HG03354 (cell line): ENCODE measurements around the gene STRA8.

Experiments
- ATAC-seq: cut with Tn5 transposase; IDR thresholded peaks from one replicate; pipeline ENCODE4 v1.9.1; 2021; ENCODE audit warnings: mild to moderate bottlenecking; ENCODE audit not compliant: unreplicated experiment, poor library complexity, severe bottlenecking

STRA8 gene

GRCh38 chr7:135233570-135233969 is at the start of gene STRA8:
TSS of gene STRA8 (plus strand) at chr7:135233838. CDS start at chr7:135240525, 6,687 bp downstream.
- ATAC-seq: no peak

- no peak for ATAC-seq
Measured at GRCh38 chr7:135184254-135184841, 49.3 kb upstream of the STRA8 start.

DNA sequence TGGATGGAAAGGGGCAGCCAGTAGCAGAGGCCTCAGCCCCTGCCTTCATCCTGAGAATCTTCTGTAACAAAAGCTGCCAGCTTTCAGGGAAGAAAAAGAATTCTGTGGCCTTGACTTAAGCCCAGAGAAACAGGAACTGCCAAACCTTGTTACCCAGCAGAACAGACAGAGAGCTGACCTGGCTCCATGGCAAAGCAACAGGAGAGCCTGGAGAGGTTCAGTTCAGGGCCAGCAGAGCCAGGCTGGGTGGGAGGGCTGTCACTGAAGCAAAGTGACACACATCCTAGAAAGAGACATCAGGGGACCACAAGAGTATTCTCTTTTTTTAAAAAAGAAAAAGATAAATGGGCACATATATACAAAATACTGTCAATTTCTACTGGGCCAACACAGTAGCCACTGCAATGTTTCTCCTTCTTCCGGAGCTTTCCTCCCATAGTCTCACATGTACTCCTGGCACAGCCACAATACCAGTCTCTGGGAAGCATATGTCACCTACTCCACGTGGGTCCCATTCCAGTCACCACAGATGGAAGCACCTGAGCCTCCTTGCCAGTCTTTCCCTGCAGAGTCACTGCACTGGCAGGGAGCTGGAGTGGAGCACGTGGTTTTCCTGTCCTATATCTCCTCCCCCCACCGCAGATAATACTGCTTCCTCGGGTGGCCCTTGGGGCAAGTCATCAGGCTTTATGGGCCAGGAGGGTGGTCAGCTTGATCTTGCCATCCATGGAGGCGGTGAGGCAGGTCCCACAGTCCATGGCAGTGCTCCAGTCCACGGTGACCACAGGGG is 48.0 kb upstream of the STRA8 start:
- no peak for ATAC-seq

- no peak for ATAC-seq
Measured at GRCh38 chr7:135186261-135186540, 47.4 kb upstream of the STRA8 start.

- peak; percentile 60 for ATAC-seq
Measured at GRCh38 chr7:135186841-135187253, 46.8 kb upstream of the STRA8 start.

DNA sequence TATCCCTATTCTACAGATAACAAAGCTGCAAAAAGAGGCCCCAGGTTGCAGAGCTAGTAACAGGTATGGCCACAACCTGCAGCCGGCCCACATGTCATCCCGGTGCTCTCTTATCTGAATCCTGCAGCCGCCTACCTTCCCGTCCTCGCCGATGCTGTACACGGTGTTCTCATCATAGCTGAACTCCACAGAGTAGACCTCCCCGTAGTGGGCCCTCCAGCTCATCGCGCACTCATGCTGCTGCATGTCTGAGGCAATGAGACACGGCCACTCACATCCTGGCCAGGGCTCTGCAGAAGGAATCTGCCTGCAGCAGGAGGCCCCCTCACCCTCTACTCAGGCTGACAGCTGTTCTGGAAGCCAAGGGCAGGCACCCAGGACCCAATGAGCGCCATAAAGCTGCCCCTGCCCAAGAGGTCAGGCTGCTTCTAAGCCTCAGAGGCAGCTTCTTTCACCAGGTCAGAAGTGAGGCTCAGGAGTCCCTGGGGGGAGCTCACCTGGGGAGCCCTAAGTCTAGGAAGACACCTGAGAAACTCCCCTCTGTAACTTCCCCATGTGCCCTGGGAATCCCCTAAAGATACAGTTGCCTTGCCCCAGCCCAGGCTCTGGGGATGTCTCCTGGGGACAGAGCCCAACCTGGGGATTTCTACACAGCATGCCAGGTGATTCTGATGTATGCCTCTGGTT is 45.2 kb upstream of the STRA8 start:
- ATAC-seq: peak; percentile 46

DNA sequence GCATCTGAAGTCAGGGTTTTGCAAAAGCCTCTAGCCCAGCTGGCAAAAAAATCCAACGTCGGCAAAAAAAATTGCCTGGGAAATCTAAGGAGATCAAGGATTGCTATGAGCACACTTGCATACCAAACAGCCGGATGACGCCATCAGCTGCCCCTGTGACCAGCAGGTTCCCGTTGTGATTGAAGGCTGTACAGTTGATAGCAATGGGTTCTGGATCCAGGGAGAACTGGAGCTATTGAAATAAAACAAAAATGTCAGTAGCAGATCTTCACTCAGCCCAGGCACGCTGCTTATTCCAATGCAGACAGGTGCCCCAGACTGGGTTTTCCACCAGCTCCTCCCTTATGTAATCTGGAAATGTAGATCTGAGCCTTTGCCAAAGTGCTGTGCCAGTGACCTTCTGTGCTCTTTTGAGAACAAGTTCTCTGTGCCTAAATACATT is 44.4 kb upstream of the STRA8 start:
- no peak for ATAC-seq

DNA sequence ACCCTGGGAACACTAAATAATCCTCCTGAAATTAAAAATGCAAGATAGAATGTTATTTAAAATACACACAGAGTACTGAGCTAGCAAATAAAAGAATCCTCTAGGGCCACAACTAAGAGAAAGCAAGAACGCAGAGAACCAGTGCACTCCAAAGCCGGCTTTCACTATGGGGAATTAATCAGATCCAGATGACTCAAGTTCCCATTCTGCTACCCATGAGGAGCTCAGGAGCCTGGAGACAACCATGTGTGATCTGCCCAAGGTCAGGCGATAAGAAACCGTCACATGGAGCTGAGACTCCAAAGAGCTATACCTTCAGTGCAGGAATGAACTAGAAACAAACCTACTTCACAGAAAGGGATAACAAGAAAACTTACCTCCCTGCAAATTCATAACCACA is 43.7 kb upstream of the STRA8 start:
- ATAC-seq: no peak

GRCh38 chr7:135190703-135191102 is 42.9 kb upstream of the STRA8 start:
- ATAC-seq: no peak

- no peak for ATAC-seq
Measured at GRCh38 chr7:135192914-135193536, 40.6 kb upstream of the STRA8 start.

DNA sequence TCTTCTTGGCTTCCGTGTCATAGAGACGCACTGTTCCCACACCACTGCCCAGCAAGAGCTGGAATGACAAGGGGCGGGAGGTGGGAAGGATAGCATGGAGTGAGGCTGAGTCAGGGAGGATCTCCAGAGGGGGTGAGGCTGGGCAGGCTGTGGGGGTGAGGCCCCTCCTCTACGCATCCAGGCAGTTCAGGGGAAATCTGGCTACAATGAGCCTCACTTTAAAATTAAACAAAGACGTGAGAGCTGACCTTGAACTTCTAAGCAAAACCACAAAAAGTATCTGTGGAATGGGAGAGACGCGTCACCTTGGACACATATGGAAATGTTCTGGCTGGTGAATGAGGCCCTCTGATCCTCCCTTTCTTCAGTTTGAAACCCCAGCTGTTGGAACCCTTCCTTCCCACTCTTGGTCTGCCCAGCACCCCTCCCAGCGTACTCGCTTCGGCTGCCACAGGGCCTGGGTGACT is 40.0 kb upstream of the STRA8 start:
- no peak for ATAC-seq

GRCh38 chr7:135194494-135195095 is 39.0 kb upstream of the STRA8 start:
- ATAC-seq: no peak

DNA sequence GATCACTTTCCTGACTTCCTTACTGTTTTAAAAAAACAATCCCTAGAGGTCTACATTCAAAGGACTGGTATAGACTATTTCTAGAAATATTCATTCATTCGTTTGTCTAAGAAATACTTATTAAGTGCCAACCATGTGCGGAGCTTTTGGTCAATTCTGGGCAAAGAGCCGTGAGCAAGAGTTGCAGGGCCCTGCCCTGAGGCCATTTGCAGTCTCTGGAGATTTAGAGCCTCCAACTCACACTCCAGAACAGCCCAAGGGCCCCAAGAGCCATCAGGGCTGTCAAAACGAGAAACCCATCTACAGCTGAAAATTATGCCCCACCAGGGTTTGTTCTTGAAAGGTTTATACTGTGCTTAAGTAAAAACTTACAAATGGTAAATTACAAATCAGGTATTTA is 38.5 kb upstream of the STRA8 start:
- no peak for ATAC-seq

DNA sequence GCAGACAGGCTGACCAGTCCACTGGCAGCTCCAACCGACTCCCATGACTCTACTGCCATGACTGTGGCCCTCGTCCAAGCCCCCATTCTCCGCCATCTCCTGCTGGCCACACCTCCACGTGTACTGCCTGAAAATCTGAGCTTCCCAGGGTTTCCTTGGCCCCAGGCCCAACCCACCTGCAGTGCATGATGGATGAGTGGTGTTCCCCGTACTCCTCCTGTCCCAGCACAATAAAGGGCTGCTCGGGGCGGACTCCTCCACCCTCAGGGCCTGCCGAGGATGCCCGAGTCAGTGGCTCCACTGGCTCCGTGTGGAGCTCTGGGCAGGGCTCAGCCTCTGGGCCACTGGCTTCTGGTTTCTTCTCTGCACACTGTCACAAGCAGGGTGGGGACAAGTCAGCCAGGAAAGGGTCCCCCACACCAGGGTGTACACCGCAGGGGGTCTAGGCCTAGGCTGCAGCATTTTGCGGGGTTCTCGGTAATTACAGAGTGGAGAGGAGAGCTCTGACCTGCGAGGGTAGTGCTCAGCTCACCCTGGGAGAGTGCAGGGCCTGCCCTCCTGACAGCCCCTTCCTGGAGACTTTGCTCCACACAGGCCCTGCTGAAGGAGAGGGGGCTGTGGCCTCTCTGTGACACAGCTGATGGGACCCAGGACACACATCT is 37.5 kb upstream of the STRA8 start:
- ATAC-seq: no peak

DNA sequence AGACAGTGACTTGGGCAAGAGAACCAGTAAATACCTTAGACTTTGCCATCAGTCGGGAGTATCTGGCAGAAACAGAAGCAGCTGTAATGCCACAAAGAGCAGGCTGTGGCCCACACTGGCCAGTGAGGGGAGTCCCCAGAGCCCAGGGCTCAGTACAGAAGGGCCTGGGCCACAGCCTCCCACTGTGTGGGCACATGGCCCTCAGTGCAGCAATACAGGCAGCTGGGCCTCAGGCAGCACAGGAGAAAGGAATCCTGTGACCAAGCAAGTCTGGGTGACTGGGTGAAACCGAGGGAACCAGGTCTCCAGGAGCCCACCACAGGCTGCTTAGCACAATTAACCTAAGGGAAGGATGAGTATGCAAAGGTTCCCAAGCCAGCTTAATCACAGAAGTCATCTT is 36.3 kb upstream of the STRA8 start:
- ATAC-seq: no peak

DNA sequence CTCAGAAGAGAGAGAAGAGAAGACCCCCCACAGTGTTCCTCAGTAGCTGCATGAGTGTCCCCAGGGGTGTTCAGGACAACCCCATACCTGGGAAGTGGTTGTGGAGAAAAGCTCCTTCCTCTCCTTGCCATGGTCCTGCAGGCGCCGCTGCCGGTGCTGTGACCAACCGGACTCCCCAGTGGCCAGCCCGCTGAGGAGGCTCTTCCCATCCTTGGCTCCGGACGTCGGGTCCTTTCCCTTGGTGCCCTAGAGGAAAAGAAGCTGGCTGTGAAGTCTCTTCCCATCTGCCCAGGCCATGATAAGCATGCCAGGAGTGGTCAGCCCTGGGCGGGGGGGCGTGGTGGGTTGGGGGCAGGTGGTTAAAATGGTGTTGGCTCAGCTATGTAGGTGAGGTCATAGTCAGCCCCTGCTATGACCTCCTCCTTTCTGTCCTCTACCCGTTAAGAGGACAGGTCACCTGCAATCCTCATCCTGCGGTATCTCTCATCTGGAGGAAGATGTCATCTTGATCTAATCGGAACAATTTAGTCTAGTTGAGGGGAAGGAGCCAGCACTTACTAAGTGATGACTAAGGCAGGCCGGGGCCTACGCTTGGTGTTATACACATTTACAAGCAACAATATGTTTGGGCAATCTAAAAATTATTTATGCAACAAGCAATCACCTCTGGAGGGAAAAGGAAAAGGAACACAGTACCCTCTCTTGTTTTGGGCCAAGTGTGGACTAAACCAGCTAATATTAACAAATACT is 35.6 kb upstream of the STRA8 start:
- no peak for ATAC-seq

GRCh38 chr7:135199439-135199838 is 34.2 kb upstream of the STRA8 start:
- no peak for ATAC-seq

GRCh38 chr7:135200821-135201331 is 32.8 kb upstream of the STRA8 start:
- no peak for ATAC-seq

GRCh38 chr7:135201350-135201749 is 32.3 kb upstream of the STRA8 start:
- no peak for ATAC-seq
